Measurements from ENCODE around the gene RNF175.

- no peak for TF ChIP-seq CTCF (IDR thresholded peaks at IDR 0.05)
- no peak for TF ChIP-seq POLR2AphosphoS5 (IDR thresholded peaks at IDR 0.05)
- no peak for TF ChIP-seq POLR2A (IDR thresholded peaks at IDR 0.05)
Measured at GRCh38 chr4:153704522-153704921, 55.3 kb downstream of the RNF175 start.

Measured in transverse colon (tissue), 4 donors.